ENCODE results near the gene TDRD12.

GRCh38 chr19:32673573-32673972 lies 46.0 kb upstream of the TDRD12 start:
- TF ChIP-seq CTCF (optimal IDR thresholded peaks at IDR 0.05 in 1 of 3, IDR thresholded peaks at IDR 0.05 in 1 of 3, conservative IDR thresholded peaks at IDR 0.05 in 1 of 3; ENCODE audit: extremely low read depth in 1 of 3, insufficient read depth in 2 of 3, low read length in 3 of 3): no peak
- no peak for TF ChIP-seq EZH2 (IDR thresholded peaks at IDR 0.05; ENCODE audit: low read length)
